GM23248 (cell line): Measurements from ENCODE around the gene NRSN2.

ENCODE experiments used
- EZH2 ChIP-seq: fragments of 200-600 bp; sonication (generic); IDR thresholded peaks from 2 replicates; pipeline ENCODE4 v1.6.1; 2018; ENCODE audit warnings: antibody characterized with exemption, mild to moderate bottlenecking; ENCODE audit not compliant: insufficient read depth, poor library complexity, severe bottlenecking
- EZH2phosphoT487 ChIP-seq: fragments of 200-600 bp; sonication (generic); IDR thresholded peaks from 2 replicates; pipeline ENCODE4 v1.6.1; 2018; ENCODE audit warnings: antibody characterized with exemption, moderate library complexity, mild to moderate bottlenecking, low read depth; ENCODE audit not compliant: insufficient read depth

DNA sequence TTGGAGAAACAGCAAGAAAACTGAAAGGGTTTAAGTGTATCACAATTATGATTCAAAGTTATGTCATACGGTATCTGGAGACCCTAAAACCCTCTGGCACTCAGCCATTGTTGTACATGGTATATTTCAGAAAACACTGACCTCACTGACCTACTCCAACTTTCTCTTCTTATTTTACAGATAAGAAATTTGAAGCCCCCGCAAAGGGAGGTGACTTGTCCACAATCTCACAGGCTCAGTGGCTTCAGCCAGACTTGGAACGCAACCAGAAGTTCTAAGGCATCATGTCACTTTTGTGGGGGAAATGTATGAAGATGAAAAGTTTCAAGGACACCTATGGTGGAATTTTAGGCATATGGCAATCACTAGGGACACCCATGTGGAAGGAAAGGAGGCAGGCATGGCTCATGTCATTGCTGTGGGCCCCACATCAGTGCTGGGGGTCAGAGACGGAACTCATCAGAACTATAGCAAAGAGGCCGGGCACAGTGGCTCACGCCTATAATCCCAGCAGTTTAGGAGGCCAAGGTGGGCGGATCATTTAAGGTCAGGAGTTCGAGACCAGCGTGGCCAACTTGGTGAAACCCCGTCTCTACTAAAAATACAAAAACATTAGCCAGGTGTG, 28.5 kb downstream of the NRSN2 start:
- TF ChIP-seq EZH2 (no peak), EZH2phosphoT487 (no peak)
